GM11168 (cell line): Measurements from ENCODE around the gene THOC6.

Experiments used
- in situ Hi-C: fragments of 300-500 bp; cut with MboI; formaldehyde crosslinking; loops from one replicate; pipeline ENCODE4 v1.12.0; 2022; ENCODE audit warnings: low sequenced_read_pairs; ENCODE audit not compliant: unreplicated experiment

Gene THOC6

DNA sequence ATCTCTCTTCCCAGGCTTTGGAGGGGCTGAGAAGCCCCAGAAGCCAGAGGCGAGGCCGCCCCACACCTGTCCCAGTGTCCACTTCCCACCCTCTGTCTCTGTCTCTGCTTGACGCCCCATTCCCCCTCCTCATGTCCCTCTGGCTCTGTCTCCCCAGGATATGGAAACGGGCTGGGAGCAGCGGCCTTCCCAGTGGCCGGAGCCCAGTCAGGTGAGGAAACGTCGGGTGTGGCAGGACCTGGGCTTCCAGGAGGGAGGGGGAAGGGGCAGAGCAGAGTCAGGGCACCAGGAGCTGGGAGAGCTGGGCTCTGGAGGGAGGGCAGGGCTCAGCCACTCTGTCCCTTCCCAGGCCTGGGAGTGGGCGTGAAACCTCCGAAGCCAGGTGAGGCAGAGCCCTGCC lies 32.9 kb upstream of the THOC6 start:
- in situ Hi-C loops: no loop called here

DNA sequence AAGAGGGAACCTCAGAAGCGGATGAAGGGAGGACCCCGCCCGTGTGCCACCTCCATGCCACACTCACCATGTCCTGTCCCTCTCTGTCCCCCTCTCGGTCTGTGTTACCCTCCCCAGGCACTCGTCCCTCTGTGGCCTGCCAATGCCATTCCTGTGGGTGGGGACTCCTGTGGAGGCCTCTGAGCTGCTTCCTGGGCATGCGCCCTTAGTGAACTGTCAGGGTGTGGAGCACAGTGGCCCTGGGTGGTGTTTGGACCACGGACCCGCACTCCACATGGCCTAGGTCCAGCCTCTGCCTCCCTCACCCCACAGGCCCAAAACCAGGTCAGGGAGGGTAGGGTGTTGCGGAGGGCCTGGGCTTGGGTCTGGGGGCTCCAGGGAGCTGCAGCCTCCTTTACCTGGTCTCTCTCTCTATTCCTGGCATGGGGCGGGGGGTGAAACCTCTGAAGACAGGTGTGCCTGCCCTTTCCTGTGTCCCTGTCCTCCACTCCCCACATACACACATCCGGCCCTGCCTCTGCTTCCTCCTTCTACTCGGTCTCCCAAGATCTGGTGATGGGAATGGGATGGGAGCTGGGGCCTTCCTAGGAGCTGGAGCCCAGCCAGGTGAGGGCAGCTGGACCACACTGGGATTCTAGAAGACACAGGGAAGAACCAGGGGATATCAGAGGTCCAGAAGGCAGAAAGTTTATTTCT lies 32.1 kb upstream of the THOC6 start:
- in situ Hi-C loops: no loop called here

DNA sequence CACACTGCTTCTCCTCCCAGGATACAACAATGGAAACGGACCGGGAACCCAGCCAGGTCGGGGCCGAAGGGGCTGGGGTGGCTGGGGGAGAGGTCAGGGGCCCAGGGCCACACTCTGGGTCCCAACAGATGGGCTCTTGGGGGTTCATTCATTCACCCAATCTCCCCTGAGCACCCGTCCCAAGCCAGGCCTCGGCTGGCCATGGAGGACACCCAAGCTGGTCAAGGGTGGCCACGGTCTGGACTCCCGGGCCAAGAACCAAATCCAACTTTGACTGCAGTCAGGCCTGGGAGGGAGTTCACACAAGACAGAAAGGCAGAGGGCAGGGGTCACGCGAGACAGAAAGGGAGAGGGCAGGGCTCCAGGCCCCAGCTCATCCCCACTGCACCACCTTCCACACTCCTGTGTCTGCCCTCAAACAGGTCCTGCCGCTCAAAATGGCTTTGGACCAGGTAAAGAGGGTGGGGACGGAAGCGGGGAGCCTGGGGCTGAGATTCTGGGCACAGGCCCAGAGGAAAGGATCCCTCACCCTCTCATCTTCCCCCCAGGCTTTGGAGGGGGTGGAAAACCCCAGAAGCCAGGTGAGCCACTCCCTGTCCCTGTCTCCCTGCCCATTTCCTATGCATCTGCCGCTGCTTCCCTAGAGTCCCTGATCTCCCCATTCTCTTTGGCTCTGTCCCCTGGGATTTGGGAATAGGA lies 31.3 kb upstream of the THOC6 start:
- in situ Hi-C loops: no loop called here

DNA sequence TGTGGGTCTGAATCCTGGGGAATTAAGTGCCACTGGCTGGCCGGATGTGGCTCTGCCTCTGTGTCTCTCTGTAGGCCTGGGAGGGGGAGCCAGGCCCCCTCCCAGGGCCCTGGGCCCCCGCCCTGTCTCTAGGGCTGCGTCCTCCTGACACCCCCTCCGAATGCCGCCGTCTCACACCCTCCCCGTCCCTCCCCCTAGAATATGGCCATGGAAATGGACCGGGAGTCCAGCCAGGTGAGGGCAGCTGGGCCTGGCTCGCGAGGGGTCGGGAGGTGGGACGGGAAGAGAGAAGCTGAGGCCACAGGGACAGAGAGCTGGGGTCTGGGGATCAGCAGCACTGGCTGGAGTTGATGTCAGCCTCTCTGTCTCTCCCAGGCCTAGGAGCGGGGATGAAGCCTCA lies 27.5 kb upstream of the THOC6 start:
- in situ Hi-C loops: no loop called here

DNA sequence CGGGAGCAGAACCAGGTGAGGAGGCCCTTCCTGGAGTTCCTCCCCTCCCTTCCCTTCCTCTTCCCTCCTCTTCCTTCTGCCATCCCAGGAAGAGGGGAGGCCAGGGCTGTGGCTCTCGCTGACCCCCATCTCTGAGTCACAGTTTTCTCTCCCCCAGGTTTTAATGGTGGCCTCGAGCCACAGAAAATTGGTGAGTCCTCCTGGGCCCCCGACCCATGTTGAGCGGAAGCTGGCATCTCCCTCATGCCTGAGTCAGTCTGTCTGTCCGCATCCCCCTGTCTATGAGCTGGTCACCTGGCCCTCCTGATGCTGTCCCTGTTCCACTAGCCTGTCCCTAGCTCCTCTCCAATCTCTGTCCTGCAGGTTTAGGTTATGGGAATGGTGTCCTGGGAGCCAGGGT lies 23.9 kb upstream of the THOC6 start:
- in situ Hi-C loops: no loop called here

DNA sequence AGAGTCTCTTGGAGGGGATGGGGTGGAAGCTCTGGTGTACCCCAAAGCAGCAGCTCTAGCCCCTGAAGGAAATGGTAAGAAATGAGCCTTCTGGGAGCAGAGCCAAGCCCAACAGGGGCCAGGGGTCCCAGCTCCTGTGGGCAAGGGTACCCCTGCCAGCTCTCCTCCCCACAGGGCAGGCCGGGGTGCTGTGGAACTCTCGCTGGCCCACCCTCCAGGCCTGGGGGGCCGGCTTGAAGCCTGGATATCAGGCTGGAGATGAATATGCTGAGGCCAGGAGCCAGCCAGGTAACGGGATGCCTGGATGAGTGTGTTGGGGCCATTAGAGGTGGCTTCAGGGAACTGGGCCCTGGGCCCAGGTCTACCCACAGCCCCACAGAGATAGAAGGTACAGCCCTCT lies 23.3 kb upstream of the THOC6 start:
- in situ Hi-C loops: no loop called here

DNA sequence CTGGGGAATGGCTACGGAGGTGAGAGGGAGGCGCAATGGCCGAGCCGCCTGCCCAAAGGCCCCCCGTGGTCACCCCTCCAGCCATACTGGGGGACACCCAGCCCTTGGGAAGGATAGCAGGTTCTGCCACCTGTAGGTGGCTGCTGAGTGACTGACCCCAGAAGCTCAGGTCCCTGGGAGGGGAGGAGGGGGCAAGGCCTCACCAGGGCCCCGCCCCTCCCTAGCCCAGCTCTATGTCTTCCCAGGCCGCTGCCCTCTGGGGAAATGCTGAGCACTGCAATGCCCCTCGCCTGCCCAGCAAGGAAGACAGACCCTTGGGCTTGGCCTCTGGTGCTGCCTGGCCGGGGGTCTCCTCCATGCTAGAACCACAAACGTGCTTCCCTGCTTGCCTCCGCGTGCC lies 22.5 kb upstream of the THOC6 start:
- in situ Hi-C loops: no loop called here

DNA sequence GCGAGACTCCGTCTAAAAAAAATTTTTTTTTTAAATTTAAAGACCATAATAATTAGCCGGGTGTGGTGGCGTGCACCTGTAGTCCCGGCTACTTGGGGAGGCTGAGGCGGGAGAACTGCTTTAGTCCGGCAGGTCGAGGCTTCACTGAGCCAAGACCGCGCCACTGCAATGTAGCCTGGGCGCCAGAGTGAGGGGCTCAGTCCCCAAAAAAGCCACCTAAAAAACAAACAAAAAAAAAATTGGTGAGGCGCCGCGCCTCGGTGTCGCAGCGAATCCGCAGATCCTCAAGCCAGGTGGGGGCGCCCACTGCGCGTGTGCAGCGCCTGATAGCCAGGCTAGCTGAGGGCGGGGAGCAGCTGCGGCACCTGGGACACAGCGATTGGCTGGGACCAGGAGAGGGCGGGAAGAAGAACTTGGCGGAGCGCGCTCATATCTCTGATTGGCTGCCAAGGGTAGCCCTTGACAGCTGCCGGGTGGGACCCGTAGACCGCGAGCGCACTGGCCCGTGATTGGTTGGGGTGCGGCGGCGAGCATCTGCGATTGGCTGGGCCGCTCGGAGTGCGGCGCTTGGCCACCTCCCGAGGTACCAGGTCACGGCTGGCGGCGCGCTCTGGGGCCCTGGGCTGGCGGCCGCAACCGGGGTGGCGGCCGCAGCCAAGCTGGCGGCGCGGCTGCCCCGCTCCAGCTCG lies 20.1 kb upstream of the THOC6 start:
- in situ Hi-C loops: no loop called here

DNA sequence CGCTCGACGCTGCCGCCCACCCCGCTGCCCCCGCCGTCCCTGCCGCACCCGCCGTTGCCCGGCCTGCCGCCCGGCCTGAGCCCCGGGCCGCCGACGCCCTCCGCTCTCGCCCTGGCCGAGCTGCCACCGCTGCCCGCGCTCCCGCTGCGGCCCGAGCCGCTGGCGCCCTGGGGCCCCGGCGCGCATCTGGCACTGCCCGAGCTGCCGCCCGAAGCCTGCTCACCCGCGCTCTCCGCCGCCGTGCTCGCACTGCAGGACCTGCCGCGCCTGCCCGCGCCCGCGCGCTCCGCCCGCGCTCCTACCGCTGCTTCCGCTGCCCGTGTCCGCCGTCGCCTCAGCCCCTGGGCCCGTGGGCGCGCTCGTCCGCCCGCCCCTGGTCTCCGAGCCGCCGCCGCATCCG lies 19.5 kb upstream of the THOC6 start:
- in situ Hi-C loops: no loop called here

DNA sequence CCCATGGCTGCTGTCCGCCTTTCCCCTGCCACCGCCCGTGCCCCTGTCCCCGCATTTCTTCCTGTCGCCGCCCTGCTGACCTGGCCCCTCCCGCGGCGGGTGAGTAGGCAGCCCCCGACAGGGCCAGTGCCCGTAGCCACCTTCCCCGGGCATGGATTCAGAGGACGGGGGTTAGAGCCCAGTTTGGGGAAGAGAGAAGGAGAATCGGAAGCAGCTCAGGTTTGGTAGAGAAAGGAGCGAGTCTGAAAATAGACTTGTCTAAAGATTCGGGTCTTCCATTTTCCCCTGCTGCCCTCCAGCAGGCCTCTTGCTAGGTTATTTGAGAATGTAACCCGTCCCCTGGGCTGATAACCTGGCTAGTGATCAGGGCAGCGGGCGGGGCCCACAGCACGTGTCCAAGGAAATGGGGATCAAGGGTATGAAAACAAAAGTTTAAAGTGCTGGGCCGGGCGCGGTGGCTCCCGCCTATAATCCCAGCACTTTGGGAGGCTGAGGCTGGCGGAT lies 19.0 kb upstream of the THOC6 start:
- in situ Hi-C loops: no loop called here

DNA sequence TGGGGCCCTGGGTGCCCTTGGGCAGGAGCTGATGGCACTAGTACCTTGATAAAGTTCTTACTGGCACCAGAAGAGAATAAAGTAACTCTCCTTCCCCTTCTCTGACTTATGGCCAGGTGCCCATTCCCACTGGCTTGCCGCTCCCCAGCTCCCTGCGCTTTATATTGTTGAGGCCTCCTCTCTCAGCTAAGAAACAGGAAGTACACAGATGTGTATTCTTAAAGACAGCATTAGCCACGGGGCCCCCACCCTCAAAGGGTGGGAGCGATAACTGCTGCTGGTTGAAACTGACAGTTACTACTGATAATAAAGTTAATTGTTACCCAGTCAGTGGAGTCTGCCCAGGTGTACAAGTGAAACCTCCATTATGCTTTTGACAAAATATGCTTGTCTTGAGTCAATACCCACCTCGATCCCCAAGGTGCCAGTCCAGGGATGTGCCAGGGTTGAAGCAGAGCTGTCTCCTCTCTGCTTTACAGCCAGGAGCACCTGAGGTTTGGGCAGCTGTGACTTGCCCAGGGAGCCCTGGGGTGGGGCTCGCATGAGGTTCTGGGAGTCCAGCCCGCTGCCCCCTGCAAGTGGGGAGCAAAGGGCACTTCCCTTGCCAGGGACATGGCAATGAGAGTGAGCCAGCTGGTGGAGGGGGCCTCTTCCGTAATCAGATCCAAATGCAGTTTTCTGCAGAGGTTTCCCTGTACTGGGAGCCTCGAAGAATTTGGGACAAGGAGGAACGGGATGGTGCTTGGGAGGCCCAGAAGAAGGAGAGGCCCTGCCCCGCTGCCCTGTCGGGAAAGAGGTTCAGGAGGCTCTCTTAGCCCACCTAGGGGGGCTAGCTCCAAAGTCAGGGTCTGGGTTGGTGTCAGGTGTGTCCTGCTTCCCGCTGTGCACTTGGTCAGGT lies 16.5 kb upstream of the THOC6 start:
- in situ Hi-C loops: no loop called here

DNA sequence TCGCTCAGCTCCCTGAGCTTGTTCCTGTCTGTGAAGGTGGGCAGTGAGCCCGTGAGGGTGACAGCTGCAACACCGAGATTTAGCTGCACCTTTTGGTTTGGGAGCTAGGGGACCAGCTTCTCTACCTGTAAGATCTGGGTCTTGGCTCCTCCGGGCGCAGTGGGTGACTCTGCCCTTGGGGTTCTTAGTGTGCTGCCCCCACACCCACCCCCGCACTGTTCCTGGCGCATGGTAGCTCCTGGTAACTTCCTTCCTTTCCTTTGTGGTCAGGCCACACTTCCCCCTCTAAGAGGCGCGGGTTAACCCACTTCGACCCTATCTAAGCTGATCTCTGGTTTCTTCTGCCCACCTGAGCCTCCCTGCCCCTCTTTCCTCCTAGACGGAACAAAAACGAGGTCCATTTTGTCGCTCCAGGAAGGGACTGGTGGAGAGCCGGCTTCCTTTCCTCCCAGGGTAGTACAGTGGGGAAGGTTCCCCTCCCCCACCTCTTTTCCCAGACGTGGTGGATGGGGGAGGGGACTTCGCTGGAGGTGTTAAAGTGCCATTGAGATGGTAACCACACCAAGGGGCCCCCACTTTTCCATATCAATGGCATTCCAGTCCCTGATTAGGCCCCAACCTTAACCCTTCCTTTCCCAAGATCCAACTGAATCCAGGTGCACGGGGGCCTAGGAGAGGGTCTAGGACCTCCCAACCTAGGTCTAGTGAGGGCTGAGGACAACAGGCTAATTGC lies 15.7 kb upstream of the THOC6 start:
- in situ Hi-C loops: no loop called here

DNA sequence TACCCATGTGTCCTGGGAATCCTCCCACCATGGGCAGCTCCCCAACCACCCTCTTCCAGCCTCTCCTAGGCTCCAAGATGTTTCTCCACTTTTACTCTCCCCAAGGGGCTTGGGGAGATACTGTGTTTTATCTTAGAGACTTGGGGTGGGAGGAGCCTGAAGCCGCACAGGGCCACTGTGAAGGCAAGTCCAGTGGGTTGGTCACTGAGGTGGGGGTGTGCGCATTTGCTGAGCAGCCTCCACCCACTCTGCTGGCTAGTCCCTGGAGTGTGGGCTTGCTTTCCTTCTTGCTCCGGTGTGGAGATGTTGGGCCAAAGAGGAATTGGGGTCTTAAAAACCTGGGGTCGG lies 15.2 kb upstream of the THOC6 start:
- in situ Hi-C loops: no loop called here

DNA sequence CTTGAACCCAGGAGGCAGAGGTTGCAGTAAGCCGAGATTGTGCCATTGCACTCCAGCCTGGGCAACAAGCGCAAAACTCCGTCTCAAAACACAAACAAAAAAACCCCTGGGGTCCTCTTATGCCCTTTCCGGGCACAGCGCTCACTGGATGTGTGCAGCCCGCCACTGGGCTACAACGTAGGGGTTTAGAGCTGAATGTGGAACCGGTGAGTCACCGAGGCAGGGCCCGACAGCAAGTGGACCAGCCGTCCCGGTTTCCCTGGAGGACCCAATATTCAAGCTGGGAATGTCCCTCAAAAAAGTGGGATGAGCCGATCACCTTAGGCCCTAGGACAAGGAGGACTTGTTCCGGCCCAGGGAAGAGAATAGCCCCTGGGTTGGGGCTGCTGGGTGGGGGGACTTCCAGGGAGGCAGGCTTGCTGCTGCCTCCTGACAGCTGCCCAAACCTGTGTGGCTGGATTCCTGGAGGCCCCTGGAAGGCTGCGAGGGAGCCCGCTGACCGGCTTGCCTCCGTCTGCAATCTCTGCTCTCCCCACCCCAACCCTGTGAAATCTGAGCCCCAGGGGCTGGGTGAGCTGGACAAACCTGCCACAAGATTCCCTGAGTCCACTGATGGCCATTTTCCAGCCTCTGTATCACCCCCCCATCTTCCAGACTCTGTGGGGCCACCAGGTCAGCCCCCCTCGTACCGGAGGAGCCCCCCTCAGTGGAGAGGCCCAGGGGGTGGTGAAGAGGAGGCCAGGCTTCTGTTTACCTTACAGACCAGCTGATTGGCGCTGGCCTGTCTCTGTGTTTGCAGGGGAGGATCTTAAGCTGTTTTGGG lies 14.1 kb upstream of the THOC6 start:
- in situ Hi-C loops: no loop called here

DNA sequence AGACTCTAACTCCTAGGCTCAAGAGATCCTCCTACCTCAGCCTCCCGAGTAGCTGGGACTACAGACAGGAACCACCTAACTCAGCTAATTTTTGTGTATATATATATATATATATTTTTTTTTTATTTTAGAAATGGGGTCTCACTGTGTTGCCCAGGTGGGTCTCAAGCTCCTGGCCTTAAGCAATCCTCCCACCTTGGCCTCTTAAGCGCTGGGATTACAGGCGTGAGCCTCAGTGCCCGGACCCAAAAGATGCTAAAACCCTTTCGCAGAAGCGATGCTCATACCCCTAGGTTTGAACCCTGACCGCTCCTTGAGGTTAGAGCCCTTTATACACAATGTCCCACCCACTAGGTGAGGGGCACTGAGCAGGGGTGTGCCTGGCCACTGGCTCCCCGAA lies 13.3 kb upstream of the THOC6 start:
- in situ Hi-C loops: no loop called here

DNA sequence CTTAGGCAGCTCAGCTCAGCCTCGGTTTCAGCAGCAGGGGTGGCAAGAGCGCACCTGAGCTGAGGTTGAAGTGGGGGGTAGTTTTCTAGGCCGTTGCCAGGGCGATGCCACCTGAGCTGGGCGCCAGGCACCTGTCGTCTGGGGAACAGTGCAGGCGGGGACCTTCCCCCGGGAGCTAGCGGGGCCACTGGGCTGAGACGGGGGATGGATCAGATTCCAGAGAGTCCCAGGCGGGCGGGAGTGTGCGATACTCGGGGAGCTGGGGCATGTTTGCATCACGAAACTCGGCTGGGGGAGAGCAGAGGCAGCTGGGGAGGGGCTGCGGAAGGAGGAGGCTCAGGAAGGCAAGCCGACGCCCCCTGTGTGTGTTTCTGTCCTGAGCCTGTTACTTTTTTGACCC lies 11.6 kb upstream of the THOC6 start:
- in situ Hi-C loops: no loop called here

DNA sequence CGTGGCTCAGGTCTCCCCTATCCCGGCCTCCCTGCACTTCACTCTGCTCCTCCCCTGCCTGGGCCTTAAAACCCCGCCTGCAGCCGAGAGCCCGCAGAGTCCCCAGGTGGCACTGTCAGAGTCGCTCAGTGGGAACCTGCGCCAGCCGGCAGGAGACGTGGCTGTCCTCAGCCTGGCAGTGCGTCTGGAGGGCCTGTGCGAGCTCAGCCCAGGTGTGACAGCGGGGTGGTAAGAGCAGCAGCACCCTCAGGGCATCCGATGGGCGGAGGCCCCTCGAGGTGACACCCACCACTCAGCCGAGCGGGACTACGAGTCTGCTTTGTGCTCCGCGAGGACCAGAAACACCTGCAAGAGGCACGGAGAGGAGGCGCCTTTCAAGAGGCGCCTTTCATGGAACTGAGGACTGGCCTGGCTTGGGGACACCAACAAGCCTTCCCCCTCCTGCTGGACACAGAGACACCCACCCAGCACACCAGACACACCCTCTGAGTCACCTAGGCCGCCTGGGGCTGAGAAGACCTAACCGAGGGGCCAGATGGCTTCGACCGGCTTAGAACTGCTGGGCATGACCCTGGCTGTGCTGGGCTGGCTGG lies 10.9 kb upstream of the THOC6 start, which contains the start of gene CLDN9:
Gene CLDN9, plus strand, starts transcription at position 96 of the 593 bp plus-strand sequence. Its CDS starts 440 bp downstream, at position 536.
- in situ Hi-C loops: no loop called here

DNA sequence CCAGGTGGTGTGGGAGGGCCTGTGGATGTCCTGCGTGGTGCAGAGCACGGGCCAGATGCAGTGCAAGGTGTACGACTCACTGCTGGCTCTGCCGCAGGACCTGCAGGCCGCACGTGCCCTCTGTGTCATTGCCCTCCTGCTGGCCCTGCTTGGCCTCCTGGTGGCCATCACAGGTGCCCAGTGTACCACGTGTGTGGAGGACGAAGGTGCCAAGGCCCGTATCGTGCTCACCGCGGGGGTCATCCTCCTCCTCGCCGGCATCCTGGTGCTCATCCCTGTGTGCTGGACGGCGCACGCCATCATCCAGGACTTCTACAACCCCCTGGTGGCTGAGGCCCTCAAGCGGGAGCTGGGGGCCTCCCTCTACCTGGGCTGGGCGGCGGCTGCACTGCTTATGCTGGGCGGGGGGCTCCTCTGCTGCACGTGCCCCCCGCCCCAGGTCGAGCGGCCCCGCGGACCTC lies 10.3 kb upstream of the THOC6 start:
- in situ Hi-C loops: no loop called here
